CD4-positive, alpha-beta T cell (primary cell): ENCODE measurements around the gene C13orf46. TPM values are rescaled to one million over a fixed set of nuclear protein-coding genes. Genes with fewer than 3 reads are reported as not detected.

Experiments used
- ATAC-seq: fragments of 200-7000 bp; cut with Tn5 transposase; one replicate; pipeline ENCODE4 v1.10.0; 2022; ENCODE audit warnings: mild to moderate bottlenecking; ENCODE audit not compliant: poor library complexity
- CTCF ChIA-PET: fragments of 350-600 bp; sonication (Branson Sonifier 250); formaldehyde crosslinking; loops from one replicate; lab custom pipeline; 2021; ENCODE audit warnings: antibody characterized with exemption, inconsistent platforms; lab: Charles Lee
- POLR2A ChIA-PET: fragments of 350-600 bp; sonication (Branson Sonifier 250); formaldehyde crosslinking; loops from one replicate; lab custom pipeline; 2021; ENCODE audit warnings: antibody characterized with exemption, inconsistent platforms; lab: Charles Lee
- DNase-seq, 14 experiments: peaks; one replicate each; pipeline ENCODE4 v3.0.0-alpha.2; 2013 to 2020; ENCODE audit warnings: mixed read lengths in 2 of 14
- H3K27ac ChIP-seq, 2 donors: one replicate each; pipeline versions ENCODE4 v1.5.1 to v1.7.0; 2013; ENCODE audit warnings: low read length in 2 of 2, low read depth in 1 of 2, mild to moderate bottlenecking in 1 of 2
- H3K27me3 ChIP-seq, 2 experiments: 1 replicate in 1 of 2; 2 replicates in 1 of 2; pipeline versions ENCODE4 v1.6.1 to v1.7.0; 2013; ENCODE audit warnings: low read length in 2 of 2, control low read depth in 1 of 2, mild to moderate bottlenecking in 1 of 2, moderate library complexity in 1 of 2; ENCODE audit not compliant: insufficient read depth in 2 of 2, control insufficient read depth in 1 of 2
- H3K36me3 ChIP-seq: one replicate; pipeline ENCODE4 v1.6.1; 2013; ENCODE audit warnings: low read length, control low read depth; ENCODE audit not compliant: insufficient read depth
- H3K4me1 ChIP-seq: one replicate; pipeline ENCODE4 v1.6.1; 2013; ENCODE audit warnings: low read length, control low read depth; ENCODE audit not compliant: insufficient read depth
- H3K4me3 ChIP-seq: one replicate; pipeline ENCODE4 v1.5.1; 2013; ENCODE audit warnings: mild to moderate bottlenecking, low read length, moderate library complexity
- H3K9me3 ChIP-seq, 2 experiments: 1 replicate in 1 of 2; 2 replicates in 1 of 2; pipeline versions ENCODE4 v1.6.1 to v1.7.0; 2013; ENCODE audit warnings: low read length in 2 of 2, mild to moderate bottlenecking in 2 of 2, control low read depth in 1 of 2, moderate library complexity in 1 of 2; ENCODE audit not compliant: control insufficient read depth in 1 of 2, insufficient read depth in 1 of 2
- H3K27ac Mint-ChIP-seq: one replicate; pipeline ENCODE4 v1.8.0; 2020; ENCODE audit warnings: mixed read lengths
- H3K27me3 Mint-ChIP-seq: one replicate; pipeline ENCODE4 v1.8.0; 2021; ENCODE audit warnings: mixed read lengths
- H3K36me3 Mint-ChIP-seq: one replicate; pipeline ENCODE4 v1.8.0; 2021; ENCODE audit warnings: low read depth, mixed read lengths
- H3K4me1 Mint-ChIP-seq: one replicate; pipeline ENCODE4 v1.8.0; 2021; ENCODE audit warnings: low read depth, mixed read lengths
- H3K4me3 Mint-ChIP-seq: one replicate; pipeline ENCODE4 v1.8.0; 2020; ENCODE audit warnings: mild to moderate bottlenecking, mixed read lengths
- H3K9me3 Mint-ChIP-seq: one replicate; pipeline ENCODE4 v1.8.0; 2020; ENCODE audit warnings: mixed read lengths
- CTCF ChIP-seq: fragments of 200-600 bp; IDR thresholded peaks from one replicate; pipeline ENCODE4 v1.8.0; 2022; ENCODE audit warnings: antibody characterized with exemption, mild to moderate bottlenecking
- intact Hi-C, 2 experiments: fragments of 100-400 bp; cut with DNase I in 1 of 2; cut with micrococcal nuclease in 1 of 2; formaldehyde crosslinking; loops; one replicate each; pipeline versions ENCODE4 v1.15.1 to v1.9.0; 2023 to 2025; cut with DNase I, micrococcal nuclease
- polyA plus RNA-seq, 2 donors: library from polyadenylated mRNA; unstranded; fragments of 120-200 nt; gene quantifications; one replicate each; pipeline ENCODE4 v1.2.1, GENCODE V29; 2013
- total RNA-seq, 174 experiments: library from RNA in 2 of 174; stranded (reverse) in 2 of 174; gene quantifications; one replicate each; pipeline ENCODE4 v1.2.3 and lab custom pipeline; 2021 to 2026

C13orf46 gene
- total RNA-seq (10 to 100 TPM; 19.3 to 19.7 TPM), total RNA-seq (lab: John Stamatoyannopoulos, UW) (0.34 to 38.4 (median 6.1) reads per million in 172 experiments)
- polyA plus RNA-seq (2013, experiment 1 of 2), result 6.5 TPM
- polyA plus RNA-seq (2013, experiment 2 of 2), result 3.3 TPM

- H3K36me3 Mint-ChIP-seq, result peaks cover 55% of the 10 kb centered on the region
- peaks cover 69% of the 10 kb centered on the region for H3K36me3 ChIP-seq
- POLR2A ChIA-PET, result interaction anchor here (1.0 kb wide), 1 partner anchor 38 kb away, joined by 3 read pairs; no protein-coding TSS in a partner anchor
Measured at GRCh38 chr13:113973218-113974164, at the start of gene C13orf46. Gene C13orf46 (minus strand): TSS chr13:113974076. CDS start chr13:113973997, 79 bp downstream.

GRCh38 chr13:114022876-114023275 lies 49.0 kb upstream of the C13orf46 start:
- CTCF ChIA-PET, result no interaction called here
- intact Hi-C loops, result no loop called here
- no peak for DNase-seq
- Mint-ChIP-seq H3K4me3 (no peak overlapping the region), H3K27me3 (no peaks in the 10 kb centered on the region), H3K27ac (no peak overlapping the region), H3K36me3 (peaks cover 82% of the 10 kb centered on the region), H3K4me1 (no peaks in the 10 kb centered on the region), H3K9me3 (no peaks in the 10 kb centered on the region)
- ATAC-seq, result no peak
- H3K4me1 ChIP-seq, result peaks cover under 1% of the 10 kb centered on the region
- H3K9me3 ChIP-seq, result no peaks in the 10 kb centered on the region
- peaks cover 97% of the 10 kb centered on the region for H3K36me3 ChIP-seq
- TF ChIP-seq CTCF, result no peak
- H3K27ac ChIP-seq, result no peak overlapping the region
- POLR2A ChIA-PET, result no interaction called here
- no peak overlapping the region for H3K4me3 ChIP-seq
- H3K27me3 ChIP-seq, result no peaks in the 10 kb centered on the region

More at GRCh38 chr13:113973218-113974164, at the start of gene C13orf46:
- no peak within 1 kb of the TSS for H3K4me3 Mint-ChIP-seq
- no peak for ATAC-seq
- Histone ChIP-seq H3K9me3 (no peaks in the 10 kb centered on the region), H3K27ac (no peak within 1 kb of the TSS), H3K27me3 (no peaks in the 10 kb centered on the region), H3K4me1 (no peaks in the 10 kb centered on the region), H3K4me3 (no peak within 1 kb of the TSS)
- no peaks in the 10 kb centered on the region for H3K27me3 Mint-ChIP-seq
- no peak within 1 kb of the TSS for H3K27ac Mint-ChIP-seq
- no peaks in the 10 kb centered on the region for H3K9me3 Mint-ChIP-seq
- no peaks in the 10 kb centered on the region for H3K4me1 Mint-ChIP-seq
- CTCF ChIA-PET, result no interaction called here
- intact Hi-C loops, result no loop called here
- no peak for DNase-seq
- TF ChIP-seq CTCF, result no peak

- no peaks in the 10 kb centered on the region for H3K4me1 Mint-ChIP-seq
- TF ChIP-seq CTCF, result no peak
- DNase-seq (no peak), ATAC-seq (no peak)
- no peak overlapping the region for H3K27ac Mint-ChIP-seq
- CTCF ChIA-PET, result no interaction called here
- H3K36me3 ChIP-seq, result peaks cover 97% of the 10 kb centered on the region
- POLR2A ChIA-PET, result no interaction called here
- no peaks in the 10 kb centered on the region for H3K9me3 Mint-ChIP-seq
- H3K4me3 ChIP-seq, result no peak overlapping the region
- no peak overlapping the region for H3K4me3 Mint-ChIP-seq
- H3K27me3 ChIP-seq, result no peaks in the 10 kb centered on the region
- H3K27ac ChIP-seq, result no peak overlapping the region
- no peaks in the 10 kb centered on the region for H3K9me3 ChIP-seq
- peaks cover 82% of the 10 kb centered on the region for H3K36me3 Mint-ChIP-seq
- intact Hi-C loops, result no loop called here
- H3K4me1 ChIP-seq, result no peaks in the 10 kb centered on the region
- no peaks in the 10 kb centered on the region for H3K27me3 Mint-ChIP-seq
Measured at GRCh38 chr13:114022309-114022669, 48.4 kb upstream of the C13orf46 start.
